Prostate gland (tissue), 2 donors: Measurements from ENCODE around the gene GTF2H3. TPM values are rescaled to one million over a fixed set of nuclear protein-coding genes. Genes with fewer than 3 reads are reported as not detected.

ENCODE experiments used
- DNase-seq: peaks from one replicate; pipeline ENCODE4 v3.0.0-alpha.2; 2019; ENCODE audit warnings: low spot score
- H3K27ac ChIP-seq, 2 donors: fragments of 200-600 bp; sonication (generic); 2 replicates each; pipeline ENCODE4 v1.5.1; 2017 to 2019
- H3K27me3 ChIP-seq: fragments of 200-600 bp; sonication (generic); replicated peaks from 2 replicates; pipeline ENCODE4 v1.5.1; 2019; ENCODE audit not compliant: insufficient read depth
- H3K36me3 ChIP-seq, 2 donors: fragments of 200-600 bp; sonication (generic); 1 replicate in 1 of 2; 2 replicates in 1 of 2; pipeline versions ENCODE4 v1.5.1 to v1.8.1; 2017 to 2019
- H3K4me1 ChIP-seq: fragments of 200-600 bp; sonication (generic); replicated peaks from 2 replicates; pipeline ENCODE4 v1.5.1; 2019
- H3K4me3 ChIP-seq, 2 donors: fragments of 200-600 bp; sonication (generic); 2 replicates each; pipeline ENCODE4 v1.5.1; 2017 to 2019
- H3K9me3 ChIP-seq: fragments of 200-600 bp; sonication (generic); 2 replicates; pipeline ENCODE4 v1.5.1; 2017
- CTCF ChIP-seq, 4 experiments: fragments of 200-600 bp in 2 of 4; fragments of 450-650 bp in 2 of 4; sonication (generic) in 2 of 4; IDR thresholded peaks; 1 replicate in 3 of 4; 2 replicates in 1 of 4; pipeline ENCODE4 v1.5.1; 2016 to 2019; ENCODE audit warnings: antibody characterized with exemption in 4 of 4, mild to moderate bottlenecking in 2 of 4, moderate library complexity in 2 of 4
- POLR2A ChIP-seq: fragments of 450-650 bp; IDR thresholded peaks from one replicate; pipeline ENCODE4 v1.6.1; 2016; ENCODE audit warnings: antibody characterized with exemption, mild to moderate bottlenecking
- POLR2AphosphoS5 ChIP-seq: sonication (generic); formaldehyde crosslinking; IDR thresholded peaks from one replicate; pipeline ENCODE4 v1.6.1; 2017; ENCODE audit warnings: antibody characterized with exemption
- WGBS: methylation state at CpG from one replicate; pipeline ENCODE4 v1.1.5; 2018; 5-methylcytosine and 5-hydroxymethylcytosine counted together
- intact Hi-C: fragments of 100-400 bp; cut with DNase I; formaldehyde crosslinking; loops from one replicate; pipeline ENCODE4 v1.14.2; 2022
- total RNA-seq, 2 donors: library from RNA; depleted of rRNA; stranded (reverse); fragments of >200 nt; gene quantifications; one replicate each; pipeline ENCODE4 v1.1.0, GENCODE V29; 2016

The GTF2H3 gene
- total RNA-seq, 2 donors from 2014 or later = 28.0 to 50.1 TPM

- intact Hi-C loops = no loop called here
- Histone ChIP-seq H3K36me3 (no peaks in the 10 kb centered on the region), H3K27me3 (no peaks in the 10 kb centered on the region), H3K4me3 (no peak overlapping the region), H3K4me1 (no peaks in the 10 kb centered on the region), H3K27ac (no peak overlapping the region), H3K9me3 (no peaks in the 10 kb centered on the region)
- TF ChIP-seq POLR2A = no peak
- TF ChIP-seq POLR2AphosphoS5 = no peak
- no peak for TF ChIP-seq CTCF (IDR thresholded peaks at IDR 0.05)
- no peak for DNase-seq
- 70% methylated on average over 4 of the region's 4 CpGs for WGBS
Measured at GRCh38 chr12:123654129-123654701, 20.6 kb downstream of the GTF2H3 start.

DNA sequence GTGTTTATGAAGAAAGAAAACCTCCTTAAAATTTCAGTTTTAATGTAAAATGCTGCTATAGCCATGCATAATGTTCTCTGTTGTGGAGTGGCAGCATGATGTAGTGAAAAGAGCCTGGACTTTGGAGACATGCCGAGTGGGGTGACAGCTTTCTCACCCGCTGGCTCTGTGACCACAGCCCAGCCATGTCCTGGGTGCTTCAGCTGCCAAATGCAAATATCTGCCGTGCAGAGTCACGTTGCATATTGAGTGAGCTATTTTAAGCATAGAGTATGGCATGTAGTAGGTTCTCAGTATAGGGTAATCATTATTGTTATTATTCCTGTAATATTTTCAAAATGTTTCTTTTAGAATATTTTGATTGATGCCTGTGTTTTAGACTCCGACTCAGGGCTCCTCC lies 21.8 kb downstream of the GTF2H3 start:
- intact Hi-C loops = no loop called here
- no peak for DNase-seq
- Histone ChIP-seq H3K4me1 (no peaks in the 10 kb centered on the region), H3K27ac (no peak overlapping the region), H3K4me3 (no peak overlapping the region), H3K27me3 (no peaks in the 10 kb centered on the region), H3K36me3 (no peaks in the 10 kb centered on the region), H3K9me3 (no peaks in the 10 kb centered on the region)
- TF ChIP-seq POLR2AphosphoS5 = no peak
- TF ChIP-seq CTCF (IDR thresholded peaks at IDR 0.05) = no peak
- TF ChIP-seq POLR2A = no peak
- 86% methylated on average over 5 of the region's 5 CpGs for WGBS

DNA sequence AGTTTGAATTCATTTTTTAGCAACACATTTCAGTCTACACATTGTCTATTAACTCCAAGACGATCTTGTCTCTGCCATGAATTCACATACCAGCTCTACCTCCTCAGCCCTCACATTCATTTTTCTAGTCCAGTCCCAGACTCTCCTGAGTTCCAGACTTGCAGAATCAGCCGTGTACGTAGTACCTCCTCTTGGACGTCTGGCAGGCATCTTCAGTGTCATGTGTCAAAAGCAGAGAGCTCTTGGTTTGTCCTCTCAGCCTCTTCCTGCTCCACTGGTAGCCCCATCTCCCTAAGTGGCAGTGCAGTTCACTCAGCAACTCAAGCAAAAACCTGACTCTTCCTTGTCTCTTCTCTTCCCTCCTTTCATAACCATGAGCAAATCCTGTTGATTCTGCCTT lies 22.8 kb downstream of the GTF2H3 start:
- TF ChIP-seq POLR2A (no peak), POLR2AphosphoS5 (no peak), CTCF (IDR thresholded peaks at IDR 0.05) (no peak)
- DNase-seq = no peak
- 84% methylated on average over 4 of the region's 4 CpGs for WGBS
- H3K4me3 ChIP-seq = no peak overlapping the region
- H3K9me3 ChIP-seq = no peaks in the 10 kb centered on the region
- intact Hi-C loops = no loop called here
- no peaks in the 10 kb centered on the region for H3K27me3 ChIP-seq
- no peaks in the 10 kb centered on the region for H3K36me3 ChIP-seq
- H3K4me1 ChIP-seq = no peaks in the 10 kb centered on the region
- no peak overlapping the region for H3K27ac ChIP-seq

DNA sequence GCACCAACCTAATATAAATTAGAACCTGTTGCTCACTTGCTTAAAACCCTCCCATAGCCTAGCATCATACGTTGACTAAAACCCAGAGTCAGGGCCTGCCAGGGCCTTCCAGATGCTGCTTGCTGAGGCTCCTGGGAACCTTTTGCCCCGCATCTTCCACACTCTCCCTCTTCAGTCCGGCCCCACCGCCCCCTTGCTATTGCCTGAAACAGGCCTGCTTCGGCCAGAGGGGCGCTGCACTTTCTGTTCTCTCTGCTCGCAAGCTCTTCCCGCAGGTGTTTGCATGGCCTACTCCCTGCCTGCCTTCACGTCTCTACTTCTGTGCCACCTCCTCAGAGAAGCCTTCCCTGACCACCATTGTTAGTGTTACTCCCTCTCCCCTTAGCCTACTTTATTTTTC lies 23.6 kb downstream of the GTF2H3 start:
- H3K4me3 ChIP-seq = no peak overlapping the region
- no peaks in the 10 kb centered on the region for H3K36me3 ChIP-seq
- H3K9me3 ChIP-seq = no peaks in the 10 kb centered on the region
- DNase-seq = no peak
- TF ChIP-seq CTCF (IDR thresholded peaks at IDR 0.05) = no peak
- TF ChIP-seq POLR2A = no peak
- TF ChIP-seq POLR2AphosphoS5 = no peak
- H3K27me3 ChIP-seq = no peaks in the 10 kb centered on the region
- H3K27ac ChIP-seq = no peak overlapping the region
- intact Hi-C loops = no loop called here
- WGBS = 84% methylated on average over 9 of the region's 9 CpGs
- no peaks in the 10 kb centered on the region for H3K4me1 ChIP-seq

DNA sequence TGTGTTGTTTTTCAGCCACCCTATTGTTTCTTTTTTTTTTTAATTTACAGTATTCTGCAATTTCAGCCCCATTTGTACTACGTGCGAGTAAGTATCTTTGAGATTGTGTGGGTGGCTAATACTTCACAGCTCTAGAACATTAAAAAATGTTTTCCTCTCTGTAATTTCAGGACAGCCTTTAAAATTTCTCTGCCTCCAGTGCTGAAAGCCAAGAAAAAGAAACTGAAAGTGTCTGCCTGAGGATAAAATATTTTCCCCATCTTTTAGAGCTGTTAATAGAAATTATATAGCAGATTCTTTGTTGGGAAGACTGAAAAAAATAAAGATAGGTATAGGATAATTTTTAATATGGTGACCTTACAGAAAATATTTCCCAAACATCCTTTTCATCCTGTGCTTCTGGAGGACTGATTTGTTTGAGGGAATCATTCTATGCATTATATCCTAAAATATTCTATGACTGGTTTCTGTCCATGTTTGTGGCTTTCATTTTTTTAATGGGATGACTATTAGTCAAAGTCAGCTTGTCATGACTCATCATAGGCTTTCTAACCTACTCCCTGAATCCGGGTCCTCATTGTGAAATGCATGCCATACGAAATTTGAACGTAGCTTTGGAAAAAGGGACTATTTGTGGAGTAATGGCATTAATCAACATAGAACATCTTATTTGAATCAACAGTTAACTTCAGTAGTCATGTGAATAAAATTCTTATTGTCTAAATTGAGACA lies 26.5 kb downstream of the GTF2H3 start:
- intact Hi-C loops = no loop called here
- Histone ChIP-seq H3K4me3 (no peak overlapping the region), H3K27ac (no peak overlapping the region), H3K36me3 (no peaks in the 10 kb centered on the region), H3K4me1 (no peaks in the 10 kb centered on the region), H3K27me3 (no peaks in the 10 kb centered on the region), H3K9me3 (no peaks in the 10 kb centered on the region)
- no peak for DNase-seq
- WGBS = 80% methylated on average over 5 of the region's 5 CpGs
- TF ChIP-seq CTCF (IDR thresholded peaks at IDR 0.05) (no peak), POLR2AphosphoS5 (no peak), POLR2A (no peak)
